Common myeloid progenitor, CD34-positive (primary cell): Measurements from ENCODE around the gene MEF2C.

Experiments used
- CTCF ChIA-PET: fragments of 350-600 bp; sonication (Branson Sonifier 250); formaldehyde crosslinking; loops from one replicate; lab custom pipeline; 2021; ENCODE audit warnings: antibody characterized with exemption; lab: Charles Lee
- POLR2A ChIA-PET: fragments of 350-600 bp; sonication (Branson Sonifier 250); formaldehyde crosslinking; loops from one replicate; lab custom pipeline; 2021; ENCODE audit warnings: antibody characterized with exemption; lab: Charles Lee
- DNase-seq, 3 donors: peaks; one replicate each; pipeline versions ENCODE4 v3.0.0 to v3.0.0-alpha.2; 2013
- H3K27ac ChIP-seq, 2 experiments: 1 replicate in 1 of 2; 2 replicates in 1 of 2; pipeline ENCODE4 v1.7.0; 2013; ENCODE audit warnings: inconsistent platforms in 2 of 2, low read length in 2 of 2, mild to moderate bottlenecking in 2 of 2, low read depth in 1 of 2, moderate library complexity in 1 of 2; ENCODE audit not compliant: severe bottlenecking in 2 of 2, insufficient read depth in 1 of 2, poor library complexity in 1 of 2
- H3K27me3 ChIP-seq, 5 experiments: replicated peaks in 2 of 5; 1 replicate in 3 of 5; 2 replicates in 2 of 5; pipeline versions ENCODE4 v1.6.1 to v1.7.0; 2013; ENCODE audit warnings: low read length in 4 of 5, mild to moderate bottlenecking in 2 of 5, moderate library complexity in 2 of 5, inconsistent platforms in 1 of 5; ENCODE audit not compliant: insufficient read depth in 5 of 5, control insufficient read depth in 4 of 5
- H3K36me3 ChIP-seq, 4 experiments: 1 replicate in 2 of 4; 2 replicates in 2 of 4; pipeline versions ENCODE4 v1.6.1 to v1.7.0; 2013; ENCODE audit warnings: low read length in 3 of 4, control low read depth in 1 of 4, mild to moderate bottlenecking in 1 of 4; ENCODE audit not compliant: control insufficient read depth in 4 of 4, insufficient read depth in 4 of 4
- H3K4me1 ChIP-seq, 4 experiments: 1 replicate in 3 of 4; 2 replicates in 1 of 4; pipeline versions ENCODE4 v1.6.1 to v1.7.1; 2013; ENCODE audit warnings: low read length in 3 of 4, mild to moderate bottlenecking in 3 of 4, control low read depth in 1 of 4, inconsistent platforms in 1 of 4, moderate library complexity in 1 of 4; ENCODE audit not compliant: control insufficient read depth in 4 of 4, insufficient read depth in 4 of 4; ENCODE audit errors: control extremely low read depth in 1 of 4
- H3K4me3 ChIP-seq, 7 experiments: 1 replicate in 4 of 7; 2 replicates in 3 of 7; pipeline versions ENCODE4 v1.5.1 to v1.7.0; 2013; ENCODE audit warnings: mild to moderate bottlenecking in 7 of 7, low read length in 6 of 7, moderate library complexity in 6 of 7, inconsistent platforms in 2 of 7, low read depth in 2 of 7, control low read depth in 1 of 7; ENCODE audit not compliant: insufficient read depth in 4 of 7, control insufficient read depth in 1 of 7; ENCODE audit errors: extremely low read depth in 1 of 7
- H3K9me3 ChIP-seq, 5 experiments: 1 replicate in 4 of 5; 2 replicates in 1 of 5; pipeline versions ENCODE4 v1.6.1 to v1.7.1; 2013; ENCODE audit warnings: low read length in 4 of 5, mild to moderate bottlenecking in 2 of 5, inconsistent platforms in 1 of 5, low read depth in 1 of 5, moderate library complexity in 1 of 5; ENCODE audit not compliant: control insufficient read depth in 4 of 5, insufficient read depth in 2 of 5; ENCODE audit errors: control extremely low read depth in 1 of 5
- WGBS: methylation state at CpG from one replicate; pipeline ENCODE4 v1.1.5; 2013; ENCODE audit not compliant: insufficient coverage; 5-methylcytosine and 5-hydroxymethylcytosine counted together

The MEF2C gene

GRCh38 chr5:88883836-88884607, 1.0 kb upstream of the MEF2C start:
- Histone ChIP-seq H3K36me3 (no peaks in the 10 kb centered on the region), H3K4me3 (peak overlapping the region; percentile 64 to 100 (median 98)), H3K9me3 (no peaks in the 10 kb centered on the region), H3K27ac (peak overlapping the region; percentile 94 to 95), H3K27me3 (no peaks in the 10 kb centered on the region), H3K4me1 (peaks cover 11 to 62% (median 47%) of the 10 kb centered on the region in 4 experiments)
- POLR2A ChIA-PET = interaction anchor here (0.6 to 1.9 kb wide), 11 partner anchors 13 to 359 kb away, joined by 3 to 10 read pairs (median 4); no protein-coding TSS in a partner anchor
- CTCF ChIA-PET = interaction anchor here (0.6 to 3.2 kb wide), 11 partner anchors 55 to 241 kb away, joined by 3 to 15 read pairs (median 4); no protein-coding TSS in a partner anchor
- WGBS = 0% methylated on average over 37 of the region's 46 CpGs
- DNase-seq = peak; percentile 96 to 97 (median 97)

- 0% methylated on average over 8 of the region's 15 CpGs for WGBS
- Histone ChIP-seq H3K9me3 (no peaks in the 10 kb centered on the region), H3K27me3 (no peaks in the 10 kb centered on the region), H3K4me3 (peak overlapping the region; percentile 62 to 100 (median 98)), H3K27ac (peak overlapping the region; percentile 94 to 95), H3K36me3 (no peaks in the 10 kb centered on the region), H3K4me1 (peaks cover 11 to 61% (median 48%) of the 10 kb centered on the region in 4 experiments)
- ChIA-PET CTCF (interaction anchor here (0.6 to 3.2 kb wide), 8 partner anchors 53 to 241 kb away, joined by 3 to 15 read pairs (median 6); no protein-coding TSS in a partner anchor), POLR2A (interaction anchor here (0.7 to 1.9 kb wide), 5 partner anchors 11 to 1236 kb away, joined by 3 to 10 read pairs (median 3); no protein-coding TSS in a partner anchor)
- DNase-seq = no peak
Observed at GRCh38 chr5:88882276-88883038, 527 bp downstream of the MEF2C start.

- Histone ChIP-seq H3K36me3 (no peaks in the 10 kb centered on the region), H3K4me1 (peaks cover 10 to 59% (median 48%) of the 10 kb centered on the region in 4 experiments), H3K27me3 (no peaks in the 10 kb centered on the region), H3K4me3 (peak overlapping the region in 6 of 7 experiments; percentile 75 to 100 (median 98)), H3K9me3 (no peaks in the 10 kb centered on the region), H3K27ac (peak overlapping the region; percentile 94 to 95)
- peak in 2 of 3 donors; percentile 57 to 58 for DNase-seq
- 0% methylated on average over 1 of the region's 5 CpGs for WGBS
- CTCF ChIA-PET = interaction anchor here (1.4 to 2.7 kb wide), 4 partner anchors 87 to 153 kb away, joined by 4 to 13 read pairs (median 6); no protein-coding TSS in a partner anchor
- POLR2A ChIA-PET = interaction anchor here (0.9 kb wide), 1 partner anchor 10 kb away, joined by 3 read pairs; no protein-coding TSS in a partner anchor
Observed at GRCh38 chr5:88881571-88881971, 1.4 kb downstream of the MEF2C start.

DNA sequence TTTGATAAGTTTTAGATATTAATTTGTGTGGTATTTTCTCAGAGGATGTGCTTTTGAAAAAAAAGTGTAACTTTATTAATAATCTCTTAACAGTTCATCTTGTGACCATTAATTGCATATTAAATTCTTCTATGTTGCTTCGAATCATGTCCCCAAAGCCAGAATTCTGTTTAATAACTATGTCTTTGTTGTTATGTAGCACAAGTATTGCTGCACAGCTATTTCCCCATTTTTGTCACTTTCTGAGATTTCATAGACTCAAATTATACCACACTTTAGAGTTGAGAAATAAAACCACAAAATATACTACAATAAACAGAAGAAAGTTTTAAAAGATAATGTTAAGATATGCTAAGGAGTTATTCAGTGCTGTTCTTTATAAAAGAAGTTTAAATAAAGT, 2.8 kb downstream of the MEF2C start:
- Histone ChIP-seq H3K9me3 (no peaks in the 10 kb centered on the region), H3K27me3 (no peaks in the 10 kb centered on the region), H3K27ac (peak overlapping the region in 1 of 2 experiments; percentile 95), H3K36me3 (no peaks in the 10 kb centered on the region), H3K4me3 (peak overlapping the region in 6 of 7 experiments; percentile 75 to 100 (median 98)), H3K4me1 (peaks cover 17 to 63% (median 47%) of the 10 kb centered on the region in 4 experiments)
- DNase-seq = peak in 2 of 3 donors; percentile 47 to 59
- CTCF ChIA-PET = interaction anchor here (1.0 to 1.9 kb wide), 4 partner anchors 17 to 152 kb away, joined by 3 to 6 read pairs (median 4); no protein-coding TSS in a partner anchor
- WGBS = no CpG with 5 or more reads among the region's 1 CpG
- POLR2A ChIA-PET = no interaction called here

- DNase-seq = peak in 1 of 3 donors; percentile 46
- ChIA-PET POLR2A (no interaction called here), CTCF (interaction anchor here (1.0 to 1.9 kb wide), 4 partner anchors 17 to 152 kb away, joined by 3 to 6 read pairs (median 4); no protein-coding TSS in a partner anchor)
- Histone ChIP-seq H3K9me3 (no peaks in the 10 kb centered on the region), H3K4me1 (peaks cover 14 to 63% (median 48%) of the 10 kb centered on the region in 4 experiments), H3K4me3 (peak overlapping the region in 6 of 7 experiments; percentile 55 to 100 (median 98)), H3K36me3 (no peaks in the 10 kb centered on the region), H3K27me3 (no peaks in the 10 kb centered on the region), H3K27ac (no peak overlapping the region)
- 8% methylated on average over 4 of the region's 5 CpGs for WGBS
Observed at GRCh38 chr5:88879724-88880123, 3.3 kb downstream of the MEF2C start.

DNA sequence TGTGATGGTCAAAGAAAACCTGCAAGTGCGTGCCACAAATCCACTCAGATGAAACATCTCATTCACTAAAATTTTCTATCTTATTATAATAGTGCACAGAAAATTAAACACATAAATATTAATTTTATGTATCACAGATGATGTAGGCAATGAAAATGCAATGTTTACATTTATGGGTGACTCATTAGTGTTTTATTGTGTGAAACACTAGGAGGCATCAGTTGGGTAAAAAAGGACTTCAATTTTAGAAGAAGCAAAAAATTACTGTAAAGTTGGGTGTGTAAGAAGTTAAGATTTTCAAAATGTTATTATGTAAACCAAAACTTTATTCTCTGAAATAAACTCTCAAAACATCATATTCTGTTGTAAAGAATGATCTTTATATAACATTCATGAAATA, 4.0 kb downstream of the MEF2C start:
- Histone ChIP-seq H3K4me1 (peaks cover 14 to 58% (median 43%) of the 10 kb centered on the region in 4 experiments), H3K36me3 (no peaks in the 10 kb centered on the region), H3K4me3 (peak overlapping the region in 5 of 7 experiments; percentile 19 to 100 (median 31)), H3K27me3 (no peaks in the 10 kb centered on the region), H3K9me3 (no peaks in the 10 kb centered on the region), H3K27ac (no peak overlapping the region)
- ChIA-PET POLR2A (interaction anchor here (1.0 to 1.1 kb wide), 2 partner anchors 11 to 144 kb away, joined by 4 to 5 read pairs; no protein-coding TSS in a partner anchor), CTCF (interaction anchor here (1.4 to 1.7 kb wide), 2 partner anchors 59 to 147 kb away, joined by 4 to 5 read pairs; no protein-coding TSS in a partner anchor)
- no CpG with 5 or more reads among the region's 1 CpG for WGBS
- DNase-seq = peak; percentile 31 to 69 (median 57)
